ENCODE results near the gene MGAT4A. TPM values are rescaled to one million over a fixed set of nuclear protein-coding genes. Genes with fewer than 3 reads are reported as not detected.
"Not testable (repeated sequence)": the region's sequence is repeated elsewhere in the genome, so short reads cannot be mapped to it uniquely, and the experiment has no call there.

Gene MGAT4A
- total RNA-seq, 3 donors from 2014 or later = 24.8 to 33.1 (median 32.4) TPM

GRCh38 chr2:98693477-98693876, 37.5 kb downstream of the MGAT4A start:
- ATAC-seq (peak; percentile 7 to 20), DNase-seq (no peak)
- no peaks in the 10 kb centered on the region for H3K9me3 Mint-ChIP-seq
- H3K4me3 Mint-ChIP-seq = peak overlapping the region; percentile 65
- H3K27me3 Mint-ChIP-seq (ENCODE audit: low read depth) = no peaks in the 10 kb centered on the region
- H3K36me3 Mint-ChIP-seq (ENCODE audit: insufficient read depth) = peaks cover 12% of the 10 kb centered on the region
- peaks cover 84% of the 10 kb centered on the region for H3K4me1 Mint-ChIP-seq (ENCODE audit: low read depth)

- Mint-ChIP-seq H3K4me3 (peak overlapping the region; percentile 65), H3K4me1 (ENCODE audit: low read depth) (peaks cover 85% of the 10 kb centered on the region), H3K27me3 (ENCODE audit: low read depth) (no peaks in the 10 kb centered on the region), H3K9me3 (no peaks in the 10 kb centered on the region), H3K36me3 (ENCODE audit: insufficient read depth) (peaks cover 10% of the 10 kb centered on the region)
- peak; percentile 76 to 82 for ATAC-seq
- DNase-seq = no peak
Observed at GRCh38 chr2:98692090-98693054, 38.6 kb downstream of the MGAT4A start.

GRCh38 chr2:98691303-98691702, 39.6 kb downstream of the MGAT4A start:
- Mint-ChIP-seq H3K4me3 (no peak overlapping the region), H3K9me3 (no peaks in the 10 kb centered on the region), H3K4me1 (ENCODE audit: low read depth) (peaks cover 82% of the 10 kb centered on the region), H3K27me3 (ENCODE audit: low read depth) (no peaks in the 10 kb centered on the region), H3K36me3 (ENCODE audit: insufficient read depth) (peaks cover 6% of the 10 kb centered on the region)
- ATAC-seq = peak; percentile 50 to 56
- DNase-seq = no peak

GRCh38 chr2:98685930-98686887, 44.7 kb downstream of the MGAT4A start:
- H3K4me3 Mint-ChIP-seq = no peak overlapping the region

GRCh38 chr2:98683728-98684127, 47.2 kb downstream of the MGAT4A start:
- Mint-ChIP-seq H3K27me3 (ENCODE audit: low read depth) (no peaks in the 10 kb centered on the region), H3K36me3 (ENCODE audit: insufficient read depth) (peaks cover 11% of the 10 kb centered on the region), H3K4me3 (no peak overlapping the region), H3K4me1 (ENCODE audit: low read depth) (peaks cover 62% of the 10 kb centered on the region), H3K9me3 (no peaks in the 10 kb centered on the region)
- no peak for DNase-seq
- no peak for ATAC-seq

More at GRCh38 chr2:98685930-98686887, 44.7 kb downstream of the MGAT4A start:
- Mint-ChIP-seq H3K4me1 (ENCODE audit: low read depth) (peaks cover 73% of the 10 kb centered on the region), H3K36me3 (ENCODE audit: insufficient read depth) (peaks cover 10% of the 10 kb centered on the region), H3K9me3 (no peaks in the 10 kb centered on the region), H3K27me3 (ENCODE audit: low read depth) (no peaks in the 10 kb centered on the region)
- no peak for DNase-seq
- no peak for ATAC-seq

- H3K36me3 Mint-ChIP-seq (ENCODE audit: insufficient read depth) = peaks cover 33% of the 10 kb centered on the region
- peaks cover 42% of the 10 kb centered on the region for H3K4me1 Mint-ChIP-seq (ENCODE audit: low read depth)
- H3K27me3 Mint-ChIP-seq (ENCODE audit: low read depth) = no peaks in the 10 kb centered on the region
Observed at GRCh38 chr2:98676742-98677141, 54.2 kb downstream of the MGAT4A start.

GRCh38 chr2:98674233-98674964, 56.5 kb downstream of the MGAT4A start:
- DNase-seq = no peak
- peaks cover 14% of the 10 kb centered on the region for H3K9me3 Mint-ChIP-seq
- no peak for ATAC-seq
- no peak overlapping the region for H3K4me3 Mint-ChIP-seq
- H3K4me1 Mint-ChIP-seq (ENCODE audit: low read depth) = peaks cover 48% of the 10 kb centered on the region
- H3K27me3 Mint-ChIP-seq (ENCODE audit: low read depth) = no peaks in the 10 kb centered on the region
- peaks cover 45% of the 10 kb centered on the region for H3K36me3 Mint-ChIP-seq (ENCODE audit: insufficient read depth)

More at GRCh38 chr2:98676742-98677141, 54.2 kb downstream of the MGAT4A start:
- Mint-ChIP-seq H3K4me3 (no peak overlapping the region), H3K9me3 (peaks cover under 1% of the 10 kb centered on the region)
- ATAC-seq = no peak
- DNase-seq = no peak

- Mint-ChIP-seq H3K9me3 (peaks cover 28% of the 10 kb centered on the region), H3K27me3 (ENCODE audit: low read depth) (no peaks in the 10 kb centered on the region), H3K4me3 (no peak overlapping the region), H3K36me3 (ENCODE audit: insufficient read depth) (peaks cover 65% of the 10 kb centered on the region), H3K4me1 (ENCODE audit: low read depth) (peaks cover 62% of the 10 kb centered on the region)
- ATAC-seq (no peak), DNase-seq (no peak)
Observed at GRCh38 chr2:98669675-98670074, 61.3 kb downstream of the MGAT4A start.

- Mint-ChIP-seq H3K27me3 (ENCODE audit: low read depth) (no peaks in the 10 kb centered on the region), H3K9me3 (peaks cover 20% of the 10 kb centered on the region), H3K36me3 (ENCODE audit: insufficient read depth) (peaks cover 42% of the 10 kb centered on the region), H3K4me1 (ENCODE audit: low read depth) (peaks cover 64% of the 10 kb centered on the region), H3K4me3 (no peak overlapping the region)
- no peak for ATAC-seq
- DNase-seq = no peak
Observed at GRCh38 chr2:98665677-98666076, 65.3 kb downstream of the MGAT4A start.

- H3K4me1 Mint-ChIP-seq (ENCODE audit: low read depth) = peaks cover 67% of the 10 kb centered on the region
- H3K27me3 Mint-ChIP-seq (ENCODE audit: low read depth) = no peaks in the 10 kb centered on the region
- peaks cover 22% of the 10 kb centered on the region for H3K9me3 Mint-ChIP-seq
- ATAC-seq = peak; percentile 38 to 44
- DNase-seq = no peak
- peak overlapping the region; percentile 59 for H3K4me3 Mint-ChIP-seq
- peaks cover 45% of the 10 kb centered on the region for H3K36me3 Mint-ChIP-seq (ENCODE audit: insufficient read depth)
Observed at GRCh38 chr2:98664323-98664722, 66.6 kb downstream of the MGAT4A start.

GRCh38 chr2:98663511-98664090, 67.3 kb downstream of the MGAT4A start:
- H3K36me3 Mint-ChIP-seq (ENCODE audit: insufficient read depth) = peaks cover 41% of the 10 kb centered on the region
- peak overlapping the region; percentile 75 for H3K4me3 Mint-ChIP-seq
- DNase-seq = no peak
- H3K4me1 Mint-ChIP-seq (ENCODE audit: low read depth) = peaks cover 70% of the 10 kb centered on the region
- peaks cover 22% of the 10 kb centered on the region for H3K9me3 Mint-ChIP-seq
- peak; percentile 44 to 53 for ATAC-seq
- H3K27me3 Mint-ChIP-seq (ENCODE audit: low read depth) = no peaks in the 10 kb centered on the region

- not testable (repeated sequence) for DNase-seq; H3K27me3 Mint-ChIP-seq (ENCODE audit: low read depth); H3K9me3 Mint-ChIP-seq
- H3K36me3 Mint-ChIP-seq (ENCODE audit: insufficient read depth) = peaks cover 18% of the 10 kb centered on the region
- H3K4me1 Mint-ChIP-seq (ENCODE audit: low read depth) = peaks cover 78% of the 10 kb centered on the region
- peak overlapping the region; percentile 79 for H3K4me3 Mint-ChIP-seq
- peak; percentile 63 to 65 for ATAC-seq
Observed at GRCh38 chr2:98659491-98659840, 71.5 kb downstream of the MGAT4A start.

- Mint-ChIP-seq H3K4me1 (ENCODE audit: low read depth) (peaks cover 80% of the 10 kb centered on the region), H3K9me3 (peaks cover 8% of the 10 kb centered on the region), H3K27me3 (ENCODE audit: low read depth) (no peaks in the 10 kb centered on the region), H3K4me3 (peak overlapping the region; percentile 79), H3K36me3 (ENCODE audit: insufficient read depth) (peaks cover 21% of the 10 kb centered on the region)
- no peak for DNase-seq
- ATAC-seq = peak; percentile 36 to 42
Observed at GRCh38 chr2:98658816-98659490, 72.0 kb downstream of the MGAT4A start.

All from activated T-cell treated with anti-CD3 and anti-CD28 coated beads, Interleukin-2, amount 50 U/mL, for 4 hours (primary cell).